Activated CD8-positive, alpha-beta memory T cell treated with anti-CD3 and anti-CD28 coated beads, Interleukin-2, amount 50 U/mL, for 4 hours (primary cell): Measurements from ENCODE around the gene CNTN6.

ENCODE experiments used
- DNase-seq: peaks from one replicate; pipeline ENCODE4 v3.0.0-alpha.2; 2020

CNTN6 gene

DNA sequence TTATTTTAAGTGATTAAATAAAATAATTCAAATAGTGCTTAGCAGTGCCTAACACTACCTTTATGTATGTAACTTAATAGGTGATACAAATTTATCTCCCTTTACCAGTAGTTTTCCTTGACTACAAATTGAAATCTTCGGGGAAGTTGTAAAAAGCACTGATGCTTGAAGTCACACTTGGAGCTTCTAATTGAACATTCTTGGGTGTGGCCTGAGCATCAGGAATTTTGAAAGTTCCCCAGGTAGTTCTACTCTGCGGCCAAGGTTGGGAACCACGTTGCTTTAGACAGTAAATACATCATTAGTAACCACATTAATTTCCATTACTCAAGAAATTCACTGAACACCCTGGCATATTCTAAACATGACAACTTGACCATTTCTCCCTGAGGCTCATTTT is 351.4 kb downstream of the CNTN6 start:
- no peak for DNase-seq

DNA sequence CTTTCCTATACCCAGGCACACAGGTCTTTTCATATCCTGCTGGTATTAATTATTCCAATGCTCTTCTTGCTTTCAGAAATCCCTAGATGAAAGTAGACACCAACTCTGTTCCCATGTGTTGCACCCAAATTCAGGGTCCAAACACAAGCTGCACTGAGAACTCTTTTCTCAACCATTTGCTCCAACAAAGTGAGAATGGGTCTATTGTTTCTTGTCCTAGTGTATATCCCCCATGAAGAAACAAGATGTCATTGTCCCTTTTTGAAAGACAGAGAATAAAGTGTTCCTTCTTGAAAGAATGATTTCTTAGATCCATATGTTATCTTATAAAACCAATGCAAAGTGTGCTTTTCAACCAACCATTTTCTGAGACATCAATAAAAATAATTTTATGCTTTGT is 353.7 kb downstream of the CNTN6 start:
- DNase-seq: no peak

DNA sequence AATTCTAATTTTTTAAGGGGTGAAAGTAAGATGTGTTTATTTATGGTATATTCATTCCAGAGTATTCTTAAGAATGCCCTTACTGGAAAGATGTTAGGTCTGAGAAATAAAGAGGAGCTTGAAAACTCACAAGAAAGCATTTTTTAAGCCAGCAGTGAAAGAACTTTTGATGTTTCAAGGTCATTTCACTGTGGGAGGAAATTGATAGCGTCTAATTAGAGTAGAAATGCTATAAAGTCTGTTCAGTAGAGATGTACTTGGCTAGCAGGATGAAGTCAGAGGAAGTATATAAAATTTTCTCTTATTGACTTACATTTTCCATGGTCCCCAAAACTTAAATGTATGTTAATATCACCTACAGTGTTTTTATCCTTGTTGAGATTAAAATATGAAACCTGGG is 354.6 kb downstream of the CNTN6 start:
- no peak for DNase-seq

DNA sequence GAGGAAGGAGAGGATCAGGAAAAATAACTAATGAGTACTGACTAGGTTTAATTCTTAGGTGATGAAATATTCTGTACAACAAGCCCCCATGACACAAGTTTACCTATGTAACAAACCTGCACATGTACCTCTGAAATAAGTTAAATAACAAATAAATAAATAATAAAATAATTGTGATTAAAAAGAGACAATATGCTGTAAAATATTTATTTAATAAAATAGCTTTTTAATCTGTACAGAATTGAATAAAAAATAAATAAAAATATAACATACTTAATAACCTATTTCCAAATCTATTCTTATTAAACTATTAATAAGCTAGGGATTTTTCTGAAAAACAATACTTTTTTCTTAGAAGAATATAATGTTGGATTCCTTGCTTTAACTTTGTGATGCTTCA is 355.6 kb downstream of the CNTN6 start:
- DNase-seq: no peak
